Ectodermal cell (in vitro differentiated cells): ENCODE data around the gene LIPT2.

Experiments used
- H3K27ac ChIP-seq: 2 replicates; pipeline ENCODE4 v1.7.0; 2013; ENCODE audit warnings: mild to moderate bottlenecking, low read depth, low read length; ENCODE audit not compliant: insufficient read depth, poor library complexity, severe bottlenecking
- H3K27me3 ChIP-seq: 2 replicates; pipeline ENCODE4 v1.7.0; 2013; ENCODE audit warnings: mild to moderate bottlenecking, low read length; ENCODE audit not compliant: insufficient read depth, control insufficient read depth, poor library complexity, severe bottlenecking
- H3K36me3 ChIP-seq: one replicate; pipeline ENCODE4 v1.7.0; 2013; ENCODE audit warnings: low read length; ENCODE audit not compliant: control insufficient read depth, insufficient read depth
- H3K4me1 ChIP-seq: one replicate; pipeline ENCODE4 v1.7.0; 2013; ENCODE audit warnings: low read length; ENCODE audit not compliant: control insufficient read depth, insufficient read depth
- H3K4me3 ChIP-seq: 2 replicates; pipeline ENCODE4 v1.7.0; 2013; ENCODE audit warnings: low read depth, low read length, control low read depth; ENCODE audit not compliant: insufficient read depth
- H3K9me3 ChIP-seq: 2 replicates; pipeline ENCODE4 v1.7.0; 2013; ENCODE audit warnings: mild to moderate bottlenecking, low read length, moderate library complexity; ENCODE audit not compliant: control insufficient read depth
- WGBS, 2 experiments: methylation state at CpG; one replicate each; pipeline ENCODE4 v1.1.7; 2013; ENCODE audit warnings: missing lambda C conversion rate in 2 of 2; 5-methylcytosine and 5-hydroxymethylcytosine counted together

LIPT2 gene

DNA sequence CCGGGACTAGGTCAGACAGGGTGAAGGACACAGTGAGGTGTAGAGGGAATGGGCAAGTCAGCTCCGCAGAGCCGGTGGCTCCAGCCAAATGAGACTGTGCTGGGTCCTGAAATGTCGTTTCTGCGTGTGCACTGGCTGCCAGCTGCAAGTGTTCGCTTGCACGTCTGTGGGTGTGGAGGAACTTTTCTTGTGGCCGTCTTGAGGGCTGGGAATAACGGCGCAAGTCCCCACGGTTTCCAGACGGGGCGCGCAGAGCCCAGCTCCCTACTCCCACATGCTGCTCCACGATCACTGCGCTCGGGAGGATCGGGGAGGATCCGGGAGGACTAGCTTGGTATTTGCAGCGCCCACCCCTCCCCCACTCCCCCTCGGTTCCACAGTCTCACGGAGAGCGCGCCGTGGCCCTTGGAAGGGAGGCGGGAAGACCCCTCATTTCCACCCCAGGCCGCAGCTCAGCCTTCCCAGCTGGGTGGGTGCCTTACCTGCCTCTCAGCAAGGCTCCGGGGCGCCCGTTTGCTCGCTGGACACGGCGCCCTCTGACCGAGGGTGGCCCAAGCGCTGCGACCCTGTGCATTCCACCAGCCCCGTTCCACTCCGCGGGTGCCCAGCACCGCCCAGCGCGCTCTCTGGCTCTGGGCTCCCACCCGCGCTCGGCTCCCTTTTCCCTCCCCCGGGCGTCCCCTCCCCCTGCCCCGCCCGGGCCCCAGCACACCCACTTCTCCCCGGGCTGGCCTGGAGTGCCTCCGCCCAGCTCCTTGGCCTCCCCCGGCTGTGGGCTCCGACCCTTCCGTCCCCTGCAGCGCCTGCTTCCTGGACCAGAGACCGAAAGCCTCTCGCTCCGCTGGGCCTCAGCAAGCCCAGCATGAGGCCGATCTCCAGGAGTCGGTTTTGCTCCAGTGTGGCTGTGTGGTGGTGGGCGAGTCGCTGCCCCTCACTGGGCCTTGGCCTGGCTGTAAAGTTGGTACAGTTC lies 26.3 kb downstream of the LIPT2 start, which contains the start of gene KCNE3:
Gene KCNE3 (minus strand): TSS at position 634 of the 970 bp plus-strand sequence. CDS start 9,986 bp downstream, outside the sequence.
- H3K36me3 ChIP-seq = no peaks in the 10 kb centered on the region
- 17 to 18% methylated on average over 62 of the region's 62 CpGs for WGBS, 2 experiments
- H3K27ac ChIP-seq = no peak within 1 kb of the TSS
- peaks cover 30% of the 10 kb centered on the region for H3K27me3 ChIP-seq
- H3K4me1 ChIP-seq = no peaks in the 10 kb centered on the region
- no peaks in the 10 kb centered on the region for H3K9me3 ChIP-seq
- H3K4me3 ChIP-seq = peak within 1 kb of the TSS; percentile 42

DNA sequence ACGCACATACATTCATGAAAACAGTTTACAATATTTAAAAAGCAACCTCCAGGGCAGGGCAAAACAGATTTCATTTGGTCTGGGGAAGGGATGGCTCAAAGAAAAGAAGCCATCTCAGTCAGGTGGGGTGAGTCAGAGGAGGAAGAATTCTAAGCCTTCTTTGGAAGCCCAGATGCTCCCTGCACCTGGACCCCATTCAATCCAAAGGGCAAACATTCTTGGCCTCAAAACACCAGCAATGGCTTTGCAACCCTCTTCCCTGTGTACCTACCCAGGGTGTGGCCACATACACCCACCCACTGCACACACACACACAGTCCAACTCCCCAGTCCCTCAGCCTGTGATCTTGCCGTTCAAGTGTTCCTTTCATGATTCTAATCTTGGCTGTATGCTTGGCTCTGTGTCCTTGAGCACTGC lies 28.2 kb downstream of the LIPT2 start:
- Histone ChIP-seq H3K27me3 (peaks cover 30% of the 10 kb centered on the region), H3K4me1 (no peaks in the 10 kb centered on the region), H3K27ac (no peak overlapping the region), H3K36me3 (no peaks in the 10 kb centered on the region), H3K9me3 (no peaks in the 10 kb centered on the region), H3K4me3 (no peak overlapping the region)
- WGBS, 2 experiments = 85 to 86% methylated on average over 1 to 2 of the region's 2 CpGs

DNA sequence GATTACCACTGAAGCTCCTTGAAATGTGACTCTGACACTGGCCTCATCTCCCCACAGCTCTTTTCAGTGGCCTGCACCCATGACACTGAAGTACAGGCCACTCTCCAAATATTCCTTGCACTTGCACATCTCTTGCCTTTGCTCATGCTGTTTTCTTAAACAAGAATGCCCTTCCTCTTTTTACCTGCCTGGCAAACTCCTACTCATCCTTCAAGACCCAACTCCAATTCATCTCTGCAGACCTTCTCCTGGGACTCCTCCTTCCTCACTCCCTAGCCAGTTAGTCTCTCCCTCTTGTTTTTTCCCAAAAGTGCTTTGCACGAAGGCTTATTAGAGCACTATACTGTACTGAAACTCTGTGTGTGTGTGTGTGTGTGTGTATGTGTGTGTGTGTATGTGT lies 28.8 kb downstream of the LIPT2 start:
- H3K36me3 ChIP-seq = no peaks in the 10 kb centered on the region
- no peaks in the 10 kb centered on the region for H3K4me1 ChIP-seq
- 60 to 100% methylated on average over 1 of the region's 1 CpG for WGBS, 2 experiments
- H3K27me3 ChIP-seq = peaks cover 30% of the 10 kb centered on the region
- no peaks in the 10 kb centered on the region for H3K9me3 ChIP-seq
- no peak overlapping the region for H3K4me3 ChIP-seq
- no peak overlapping the region for H3K27ac ChIP-seq

DNA sequence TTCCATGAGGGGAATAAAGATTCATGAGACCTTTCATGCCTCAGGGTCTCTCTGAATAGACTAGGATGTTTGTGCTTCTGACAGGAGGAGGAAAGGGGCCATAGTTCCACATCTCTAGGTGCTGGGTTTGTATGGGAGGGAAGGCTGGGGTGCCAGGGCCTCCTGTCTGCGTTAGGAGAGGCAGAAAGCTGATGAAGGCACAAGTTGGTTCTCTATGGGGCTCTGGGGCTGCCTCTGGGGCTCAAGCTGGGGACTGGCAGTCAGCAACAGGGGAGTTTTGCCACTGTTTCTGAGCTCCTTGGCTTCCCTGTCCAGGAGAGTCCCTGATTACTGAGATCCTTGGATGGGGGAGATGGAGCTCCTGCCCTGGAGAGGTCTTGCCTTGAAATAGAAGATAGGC lies 30.3 kb downstream of the LIPT2 start:
- Histone ChIP-seq H3K27ac (no peak overlapping the region), H3K36me3 (no peaks in the 10 kb centered on the region), H3K4me3 (no peak overlapping the region), H3K27me3 (peaks cover 26% of the 10 kb centered on the region), H3K4me1 (no peaks in the 10 kb centered on the region), H3K9me3 (no peaks in the 10 kb centered on the region)
- WGBS, 2 experiments = 83 to 92% methylated on average over 1 of the region's 1 CpG

DNA sequence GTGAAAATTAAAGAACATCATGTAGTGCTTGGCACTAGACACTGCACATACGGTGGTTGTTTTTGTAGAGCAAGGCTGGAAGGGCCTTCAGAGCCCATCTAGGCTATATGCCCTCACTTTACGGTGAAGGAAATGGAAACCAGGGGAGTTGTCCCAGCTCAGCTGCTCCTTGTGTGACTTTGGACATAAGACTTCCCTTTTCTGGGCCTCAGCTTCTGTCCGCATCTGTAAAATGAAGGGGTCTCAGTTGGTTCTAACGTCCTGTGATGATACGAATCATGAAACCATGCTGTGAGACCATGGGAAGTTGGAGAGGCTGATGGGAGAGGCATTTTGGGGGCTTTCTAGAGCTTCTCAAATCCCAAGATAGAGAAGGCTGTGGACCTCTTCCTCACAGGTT lies 30.9 kb downstream of the LIPT2 start:
- Histone ChIP-seq H3K27ac (no peak overlapping the region), H3K9me3 (no peaks in the 10 kb centered on the region), H3K27me3 (peaks cover 20% of the 10 kb centered on the region), H3K4me1 (no peaks in the 10 kb centered on the region), H3K4me3 (no peak overlapping the region), H3K36me3 (no peaks in the 10 kb centered on the region)
- 94 to 96% methylated on average over 5 of the region's 5 CpGs for WGBS, 2 experiments

DNA sequence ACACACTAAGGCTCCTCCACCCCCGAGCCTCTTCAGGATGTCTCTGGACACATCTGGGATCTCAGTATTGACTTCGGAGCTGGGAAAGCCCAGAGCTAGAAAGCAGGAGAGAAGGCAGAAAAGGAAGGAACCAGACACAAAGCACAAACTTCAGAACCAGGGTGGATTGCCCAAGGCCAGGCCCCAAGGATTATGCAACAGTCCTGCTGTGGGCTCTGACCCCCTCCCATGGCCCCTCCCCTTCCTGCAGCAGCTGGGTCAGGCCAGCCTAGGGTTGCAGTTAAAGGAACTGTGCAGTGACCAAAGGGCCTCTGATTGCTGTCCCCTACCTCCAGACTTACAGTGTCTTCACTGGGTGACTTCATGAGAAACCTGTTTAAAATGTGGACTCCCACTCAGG lies 31.5 kb downstream of the LIPT2 start:
- peaks cover 14% of the 10 kb centered on the region for H3K27me3 ChIP-seq
- H3K36me3 ChIP-seq = no peaks in the 10 kb centered on the region
- WGBS, 2 experiments = 85 to 93% methylated on average over 2 of the region's 2 CpGs
- H3K4me3 ChIP-seq = no peak overlapping the region
- H3K4me1 ChIP-seq = no peaks in the 10 kb centered on the region
- peak overlapping the region; percentile 18 for H3K27ac ChIP-seq
- no peaks in the 10 kb centered on the region for H3K9me3 ChIP-seq

DNA sequence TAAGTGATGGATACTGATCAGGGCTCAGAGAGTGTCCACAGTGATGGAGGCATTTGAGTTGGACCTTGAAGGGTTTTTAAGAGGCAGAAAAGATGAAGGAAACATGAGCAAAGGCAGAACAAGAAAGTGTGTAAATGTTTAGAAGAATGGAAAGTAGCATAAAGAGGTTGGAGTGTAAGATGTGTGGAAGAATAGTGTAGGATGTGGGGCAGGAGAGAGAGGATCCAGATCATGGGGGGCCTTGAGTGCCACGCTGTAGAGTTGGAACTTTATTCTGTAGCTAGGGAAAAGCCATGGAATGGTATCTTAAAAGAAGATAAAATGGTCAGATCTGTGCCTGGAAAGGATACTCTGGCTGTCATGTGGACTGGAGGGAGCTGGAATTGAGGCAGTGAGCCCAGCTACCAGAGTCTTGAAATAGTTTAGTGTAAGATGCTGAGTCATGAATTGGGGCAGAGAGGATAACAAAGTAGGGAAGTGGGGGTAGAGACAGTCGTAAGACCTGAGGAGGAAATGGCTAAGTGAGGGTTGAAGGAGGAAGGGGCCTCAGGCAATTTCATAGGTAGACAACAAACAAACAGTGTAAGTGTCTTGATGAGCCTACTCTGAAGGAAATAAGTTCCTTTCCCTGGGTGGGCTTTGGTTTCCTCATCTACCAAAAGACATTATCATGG lies 32.9 kb downstream of the LIPT2 start:
- Histone ChIP-seq H3K9me3 (no peaks in the 10 kb centered on the region), H3K4me3 (no peak overlapping the region), H3K27ac (no peak overlapping the region), H3K27me3 (no peaks in the 10 kb centered on the region), H3K36me3 (no peaks in the 10 kb centered on the region), H3K4me1 (no peaks in the 10 kb centered on the region)
- 86 to 88% methylated on average over 2 of the region's 2 CpGs for WGBS, 2 experiments

DNA sequence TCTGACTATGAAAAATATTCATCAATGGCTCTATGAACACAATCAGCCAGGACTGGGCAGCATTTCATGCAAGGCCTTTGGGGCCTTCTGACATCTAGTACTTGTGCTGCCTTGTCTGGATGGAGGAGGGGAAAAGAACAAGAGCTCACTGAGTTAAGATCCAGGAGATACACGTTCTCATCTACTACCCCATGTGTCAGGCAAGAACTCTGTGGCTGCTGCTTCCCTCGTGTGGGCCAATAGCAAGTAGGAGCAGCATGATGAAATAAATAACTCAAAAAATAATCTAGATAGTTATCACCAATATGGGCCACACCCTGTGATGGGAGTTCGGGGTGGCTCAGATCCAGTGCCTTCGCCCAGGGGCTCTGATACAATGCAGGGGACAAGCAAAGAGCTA lies 33.5 kb downstream of the LIPT2 start:
- no peak overlapping the region for H3K27ac ChIP-seq
- H3K4me1 ChIP-seq = no peaks in the 10 kb centered on the region
- no peaks in the 10 kb centered on the region for H3K27me3 ChIP-seq
- H3K9me3 ChIP-seq = no peaks in the 10 kb centered on the region
- H3K36me3 ChIP-seq = no peaks in the 10 kb centered on the region
- WGBS, 2 experiments = 93 to 95% methylated on average over 3 to 4 of the region's 4 CpGs
- H3K4me3 ChIP-seq = no peak overlapping the region

DNA sequence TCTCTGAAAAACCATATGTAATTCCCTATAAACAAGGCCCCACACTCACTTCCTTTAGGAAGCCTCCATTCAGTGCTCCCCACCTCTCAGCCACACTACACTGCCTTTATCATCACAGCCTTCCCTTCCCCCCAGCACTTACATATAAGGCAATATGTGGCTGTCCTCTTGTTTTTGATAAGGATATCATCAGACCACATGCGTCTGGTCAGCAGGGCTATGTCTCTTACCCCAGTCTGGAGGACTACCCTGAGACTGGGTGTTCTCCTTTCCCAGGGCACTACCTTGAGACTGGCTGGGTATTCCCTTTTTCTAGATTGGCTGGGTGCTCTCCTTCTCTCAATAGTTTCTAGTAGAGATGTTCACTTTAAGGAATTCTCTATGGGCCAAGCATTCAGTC lies 33.9 kb downstream of the LIPT2 start:
- 0% methylated on average over 1 of the region's 1 CpG for WGBS, 2 experiments
- H3K4me1 ChIP-seq = no peaks in the 10 kb centered on the region
- no peaks in the 10 kb centered on the region for H3K27me3 ChIP-seq
- no peak overlapping the region for H3K4me3 ChIP-seq
- no peak overlapping the region for H3K27ac ChIP-seq
- H3K36me3 ChIP-seq = no peaks in the 10 kb centered on the region
- H3K9me3 ChIP-seq = no peaks in the 10 kb centered on the region

DNA sequence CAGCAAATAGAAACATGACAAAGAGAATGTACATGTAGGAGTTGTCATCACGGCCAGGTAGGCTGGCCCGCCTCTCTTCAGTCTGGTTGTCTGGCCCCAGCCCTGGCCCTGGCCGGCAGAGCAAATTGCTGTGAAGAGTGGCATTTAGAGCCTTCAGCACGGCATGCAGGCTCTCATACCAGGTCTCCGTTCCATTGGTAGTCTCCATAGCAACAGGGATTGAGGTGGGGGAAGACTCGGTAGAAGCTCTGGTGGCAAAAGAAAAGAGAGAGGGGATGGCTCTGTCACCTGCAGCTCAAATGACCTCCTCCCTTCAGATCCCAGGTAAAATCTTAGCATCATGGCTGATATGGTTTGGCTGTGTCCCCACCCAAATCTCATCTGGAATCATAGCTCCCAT lies 36.2 kb downstream of the LIPT2 start:
- H3K9me3 ChIP-seq = no peaks in the 10 kb centered on the region
- H3K27ac ChIP-seq = no peak overlapping the region
- 68 to 79% methylated on average over 6 of the region's 6 CpGs for WGBS, 2 experiments
- H3K36me3 ChIP-seq = no peaks in the 10 kb centered on the region
- no peaks in the 10 kb centered on the region for H3K4me1 ChIP-seq
- H3K27me3 ChIP-seq = no peaks in the 10 kb centered on the region
- no peak overlapping the region for H3K4me3 ChIP-seq
